Activated naive CD4-positive, alpha-beta T cell treated with anti-CD3 and anti-CD28 coated beads, Interleukin-2, amount 50 U/mL, for 72 hours (primary cell): ENCODE data around the gene ARHGEF2. TPM values are rescaled to one million over a fixed set of nuclear protein-coding genes. Genes with fewer than 3 reads are reported as not detected.

Experiments used
- ATAC-seq, 2 donors: fragments of 150-1000 bp; cut with Tn5 transposase; 2 replicates each; pipeline ENCODE4 v1.10.0; 2021; ENCODE audit warnings: mild to moderate bottlenecking in 2 of 2, moderate library complexity in 2 of 2
- DNase-seq, 2 donors: peaks; one replicate each; pipeline ENCODE4 v3.0.0; 2021 to 2022; ENCODE audit warnings: low spot score in 2 of 2
- H3K27ac Mint-ChIP-seq, 2 donors: one replicate each; pipeline ENCODE4 v1.8.0; 2022; ENCODE audit warnings: mild to moderate bottlenecking in 2 of 2, mixed read lengths in 2 of 2
- H3K36me3 Mint-ChIP-seq, 2 donors: one replicate each; pipeline ENCODE4 v1.8.0; 2022; ENCODE audit warnings: mixed read lengths in 2 of 2
- H3K9me3 Mint-ChIP-seq, 2 donors: one replicate each; pipeline ENCODE4 v1.8.0; 2022; ENCODE audit warnings: mixed read lengths in 2 of 2
- total RNA-seq, 2 donors: library from RNA; stranded (reverse); gene quantifications; one replicate each; pipeline ENCODE4 v1.2.3, GENCODE V29; 2022

ARHGEF2 gene
- total RNA-seq, 2 donors from 2014 or later: 131 to 238 TPM

DNA sequence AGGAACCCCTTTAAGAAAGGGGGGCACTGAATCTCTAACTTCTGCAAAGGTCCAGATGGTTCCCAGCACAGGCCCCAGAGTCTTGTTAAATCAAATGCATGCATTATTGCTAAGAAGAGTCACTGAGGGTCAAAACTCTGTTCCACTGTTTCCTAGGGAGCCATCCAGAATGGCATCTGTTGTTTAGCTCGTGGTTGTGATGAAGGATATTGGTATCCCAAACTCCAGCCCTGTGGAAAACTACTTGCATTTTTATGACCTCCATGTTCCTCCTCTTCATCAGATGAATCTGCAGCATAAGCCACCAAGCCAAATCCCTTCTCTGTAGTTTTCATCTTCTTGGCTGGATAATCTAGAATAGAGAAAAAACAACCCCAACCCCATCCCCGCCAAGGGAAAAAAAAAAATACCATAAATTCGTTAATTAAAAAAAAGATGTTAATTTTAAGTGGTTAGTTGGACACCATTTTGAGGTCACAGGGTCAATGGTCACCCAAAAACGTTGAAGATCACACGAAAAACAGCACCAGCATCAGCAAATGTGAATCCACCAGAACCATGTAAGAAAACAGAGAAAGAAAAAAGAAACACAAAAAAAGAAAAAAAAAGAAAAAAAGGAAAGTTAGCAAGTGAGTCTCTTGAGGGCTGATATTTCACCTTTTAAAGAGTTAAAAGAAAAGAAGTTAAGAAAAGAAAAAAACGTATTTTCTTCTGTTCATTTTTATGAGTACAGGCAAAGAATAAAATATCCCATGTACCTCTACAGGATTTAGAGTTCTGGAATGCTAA lies 64.2 kb downstream of the ARHGEF2 start:
- ATAC-seq (no peak), DNase-seq (no peak)
- peaks cover 20 to 22% of the 10 kb centered on the region in 2 donors for H3K36me3 Mint-ChIP-seq
- H3K9me3 Mint-ChIP-seq: no peaks in the 10 kb centered on the region
- no peak overlapping the region for H3K27ac Mint-ChIP-seq

DNA sequence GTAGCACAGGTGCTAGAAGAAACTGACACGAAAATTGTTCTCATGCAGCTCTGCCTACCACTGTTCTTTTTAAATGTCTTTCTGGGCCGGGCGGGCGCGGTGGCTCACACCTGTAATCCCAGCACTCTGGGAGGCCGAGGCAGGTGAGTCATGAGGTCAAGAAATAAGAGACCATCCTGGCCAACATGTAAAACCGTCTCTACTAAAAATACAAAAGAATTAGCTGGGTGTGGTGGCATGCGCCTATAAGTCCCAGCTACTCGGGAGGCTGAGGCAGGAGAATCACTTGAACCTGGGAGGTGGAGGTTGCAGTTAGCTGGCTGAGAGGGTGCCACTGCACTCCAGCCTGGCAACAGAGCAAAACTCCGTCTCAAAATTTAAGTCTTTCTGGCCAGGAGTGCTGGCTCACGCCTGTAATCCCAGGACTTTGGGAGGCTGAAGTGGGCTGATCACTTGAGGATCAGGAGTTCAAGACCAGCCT lies 66.3 kb downstream of the ARHGEF2 start:
- Mint-ChIP-seq H3K36me3 (peaks cover 20% of the 10 kb centered on the region in 2 donors), H3K9me3 (no peaks in the 10 kb centered on the region), H3K27ac (peak overlapping the region; percentile 94 to 99)
- DNase-seq (no peak), ATAC-seq (no peak)

DNA sequence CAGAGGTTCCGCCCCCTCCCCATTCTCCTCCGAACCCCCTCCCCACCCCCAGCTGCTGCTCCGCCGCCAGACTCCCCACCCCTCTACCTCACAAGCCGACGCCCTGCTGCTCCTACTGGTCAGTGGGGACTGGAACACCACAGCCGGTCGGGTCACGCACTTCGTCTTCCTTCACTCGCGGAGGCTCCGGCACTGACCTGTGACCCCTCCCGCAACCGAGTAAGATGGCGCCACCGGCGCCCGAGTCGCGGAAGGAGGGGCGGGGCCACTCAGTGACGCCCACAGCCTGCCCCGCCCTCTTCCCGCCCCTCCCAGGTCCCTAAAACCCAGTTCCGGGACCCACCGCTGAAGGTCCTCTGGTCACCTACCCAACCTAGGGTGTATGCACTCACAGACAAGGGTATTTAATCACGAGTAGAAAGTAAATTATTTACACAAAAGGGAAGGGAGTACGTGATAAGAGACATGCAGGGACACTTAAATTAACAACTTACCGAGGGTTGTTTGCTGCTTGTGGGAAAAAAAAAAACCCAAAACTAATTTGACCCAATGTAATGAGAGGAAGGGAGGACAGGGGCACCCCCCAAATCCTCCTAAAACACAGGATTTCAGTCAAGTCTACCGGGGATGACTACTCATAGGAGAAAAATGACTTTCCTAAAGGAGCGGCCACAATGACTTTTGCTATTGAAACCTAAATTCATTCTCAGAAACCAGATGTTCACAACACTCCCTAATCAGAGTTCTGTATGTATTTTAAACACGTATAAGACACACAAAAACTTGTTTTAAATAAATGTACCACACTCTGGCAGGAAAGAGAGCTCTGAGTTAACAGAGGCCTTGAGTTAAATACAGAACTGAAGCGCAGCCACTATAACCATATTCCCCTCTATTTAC lies 66.9 kb downstream of the ARHGEF2 start, which contains the start of gene RIT1:
Gene RIT1 (minus strand): TSS at position 194 of the 900 bp plus-strand sequence. CDS start 588 bp downstream, outside the sequence.
- H3K9me3 Mint-ChIP-seq: no peaks in the 10 kb centered on the region
- ATAC-seq (peak; percentile 80 to 86), DNase-seq (peak; percentile 81 to 87)
- H3K36me3 Mint-ChIP-seq: peaks cover 15 to 20% of the 10 kb centered on the region in 2 donors
- H3K27ac Mint-ChIP-seq: peak within 1 kb of the TSS; percentile 94 to 99

DNA sequence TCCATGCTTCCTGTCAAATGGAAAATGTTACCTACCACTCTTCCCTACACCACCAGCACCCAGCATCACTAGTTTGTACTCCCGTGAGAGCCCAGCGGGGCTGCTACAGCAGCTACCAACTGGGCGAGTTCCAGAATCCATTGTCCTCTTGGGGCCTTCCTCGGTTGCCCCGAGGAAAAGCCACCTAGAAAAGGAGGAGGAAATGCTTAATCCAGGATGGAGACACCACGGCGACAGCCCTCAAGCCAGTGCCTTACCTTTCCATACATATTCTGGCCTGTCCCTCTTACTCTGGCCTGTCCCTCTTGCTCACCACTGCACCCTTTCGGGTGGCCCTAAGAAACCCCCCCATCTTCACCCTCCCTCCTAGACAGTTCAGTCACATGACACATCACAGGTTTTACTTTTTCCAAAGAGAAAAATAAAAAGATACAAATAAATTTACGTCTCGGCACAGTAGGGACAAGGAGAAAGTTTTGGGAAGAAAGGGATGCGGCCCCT lies 67.7 kb downstream of the ARHGEF2 start:
- Mint-ChIP-seq H3K9me3 (no peaks in the 10 kb centered on the region), H3K27ac (peak overlapping the region; percentile 94 to 99), H3K36me3 (peaks cover 15 to 20% of the 10 kb centered on the region in 2 donors)
- ATAC-seq (peak in 1 of 2 donors; percentile 53), DNase-seq (no peak)

DNA sequence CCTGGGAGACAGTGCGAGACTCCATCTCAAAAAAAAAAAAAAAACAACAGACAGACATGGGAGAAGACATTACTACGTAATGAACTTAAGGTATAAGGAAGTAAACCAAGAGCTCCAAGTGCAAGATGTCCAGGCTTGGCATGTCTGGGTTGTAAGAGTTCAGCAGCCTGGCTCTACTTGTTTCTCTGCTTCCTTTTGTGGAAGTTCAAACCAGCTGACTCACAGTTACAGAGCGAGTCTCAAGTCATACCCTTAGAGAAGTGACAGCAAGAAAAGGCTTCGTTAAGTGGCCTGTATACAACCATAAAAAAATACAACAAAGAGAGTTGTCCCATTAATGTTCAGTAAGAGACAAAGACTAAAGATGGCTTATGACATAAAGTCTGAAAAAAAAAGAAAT lies 68.5 kb downstream of the ARHGEF2 start:
- Mint-ChIP-seq H3K9me3 (no peaks in the 10 kb centered on the region), H3K36me3 (peaks cover 15 to 20% of the 10 kb centered on the region in 2 donors), H3K27ac (peak overlapping the region; percentile 17 to 94)
- ATAC-seq (no peak), DNase-seq (no peak)

DNA sequence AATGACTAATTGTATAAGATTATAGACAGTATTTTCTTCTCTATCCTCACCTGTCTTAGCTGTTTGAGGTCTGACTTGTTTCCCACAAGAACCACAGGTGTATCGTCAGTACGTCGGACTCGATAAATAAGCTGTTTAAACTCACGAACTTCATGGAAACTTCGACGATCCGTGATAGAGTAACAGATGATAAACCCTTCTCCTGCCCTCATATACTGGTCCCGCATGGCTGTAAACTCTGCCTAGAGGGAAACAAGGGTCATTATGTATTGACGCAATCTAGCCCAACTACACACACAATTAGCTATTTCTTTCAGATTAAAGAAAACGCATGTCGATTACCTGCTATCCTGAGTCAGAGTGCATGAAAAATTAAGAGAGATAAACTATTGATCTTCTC lies 74.1 kb downstream of the ARHGEF2 start:
- Mint-ChIP-seq H3K9me3 (no peaks in the 10 kb centered on the region), H3K36me3 (peaks cover 7 to 10% of the 10 kb centered on the region in 2 donors), H3K27ac (peak overlapping the region in 1 of 2 donors; percentile 6)
- DNase-seq: no peak
- ATAC-seq: no peak

DNA sequence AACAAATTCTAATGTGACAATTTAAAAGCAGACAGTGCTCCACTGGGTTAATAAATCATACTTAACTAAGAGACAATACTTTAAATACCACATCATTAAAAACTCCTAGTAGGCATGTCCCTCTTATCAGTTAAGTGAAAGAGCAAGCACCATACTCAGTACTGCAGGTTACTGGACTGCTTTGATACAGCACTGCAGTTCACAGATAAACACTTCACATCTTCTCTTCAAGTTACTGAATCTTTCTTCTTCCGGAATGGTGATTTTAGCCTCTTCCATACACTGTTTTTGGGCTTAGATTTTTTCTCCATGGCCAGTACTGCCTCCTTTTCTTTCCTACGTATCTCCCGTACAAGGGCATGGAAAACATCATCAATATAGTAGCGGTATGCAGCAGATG lies 78.2 kb downstream of the ARHGEF2 start:
- Mint-ChIP-seq H3K9me3 (no peaks in the 10 kb centered on the region), H3K27ac (no peak overlapping the region), H3K36me3 (peaks cover 10 to 16% of the 10 kb centered on the region in 2 donors)
- ATAC-seq: no peak
- DNase-seq: no peak

DNA sequence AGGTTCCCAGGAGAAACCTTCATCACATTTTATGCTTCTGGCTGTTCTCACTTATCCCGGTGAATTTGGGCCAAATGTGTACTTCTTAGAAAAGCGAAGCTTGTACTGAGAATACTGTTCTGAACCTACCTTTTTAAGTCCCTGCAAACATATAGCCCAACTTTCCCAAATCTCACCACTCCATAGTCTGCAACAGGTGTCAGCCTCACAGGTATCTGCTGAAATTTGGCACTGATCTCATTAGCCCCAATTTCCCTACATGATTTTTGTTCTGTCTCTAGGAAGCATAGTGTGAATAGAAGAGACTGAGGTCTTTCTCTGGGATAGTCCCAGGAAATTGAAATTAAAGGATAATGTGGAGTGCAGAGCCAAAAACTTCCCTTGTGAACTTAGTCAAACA lies 78.7 kb downstream of the ARHGEF2 start:
- ATAC-seq (no peak), DNase-seq (no peak)
- Mint-ChIP-seq H3K36me3 (peaks cover 9 to 15% of the 10 kb centered on the region in 2 donors), H3K9me3 (no peaks in the 10 kb centered on the region), H3K27ac (no peak overlapping the region)

DNA sequence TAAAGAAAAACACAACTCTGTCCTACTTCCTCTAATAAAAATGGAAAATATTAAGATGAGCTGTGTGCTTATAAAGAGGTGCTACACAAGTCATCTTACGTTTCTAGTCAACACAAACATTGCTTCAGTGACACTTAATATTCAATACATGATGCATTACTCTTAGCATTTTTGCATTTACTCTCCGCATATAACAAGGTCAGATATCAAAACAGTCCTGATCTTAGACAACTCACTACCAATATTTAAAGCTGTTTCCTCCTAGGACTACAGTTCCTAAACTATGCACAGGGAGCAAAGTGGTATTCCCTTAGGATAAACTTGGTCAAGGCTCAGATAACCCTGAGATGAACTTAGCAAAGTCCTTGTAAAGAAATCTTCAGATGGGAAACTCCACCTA lies 79.5 kb downstream of the ARHGEF2 start:
- DNase-seq: no peak
- no peak for ATAC-seq
- no peaks in the 10 kb centered on the region for H3K9me3 Mint-ChIP-seq
- peaks cover 5 to 9% of the 10 kb centered on the region in 2 donors for H3K36me3 Mint-ChIP-seq
- no peak overlapping the region for H3K27ac Mint-ChIP-seq

DNA sequence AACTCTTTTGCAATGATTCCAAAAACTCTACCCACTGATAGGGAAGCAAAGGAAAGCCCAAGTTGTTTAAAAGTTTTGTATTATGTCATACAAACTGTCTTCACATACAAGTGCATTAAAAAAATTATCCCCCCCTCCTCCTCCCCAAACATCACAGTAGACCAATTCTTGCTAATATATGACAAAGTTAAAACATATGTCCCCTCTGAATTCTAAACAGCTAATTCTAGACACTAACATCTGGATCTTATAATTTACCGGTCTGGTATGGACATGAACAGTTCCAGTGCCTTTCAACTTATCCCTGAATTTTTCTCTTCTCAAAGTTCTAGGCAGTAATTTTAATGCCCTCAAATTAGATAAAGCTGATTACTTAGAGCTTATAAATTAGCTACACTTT lies 80.6 kb downstream of the ARHGEF2 start:
- Mint-ChIP-seq H3K9me3 (no peaks in the 10 kb centered on the region), H3K36me3 (peaks cover 5 to 9% of the 10 kb centered on the region in 2 donors), H3K27ac (no peak overlapping the region)
- DNase-seq (no peak), ATAC-seq (no peak)

Other genes starting within 250 kb of the ARHGEF2 start
- 10 to 100 TPM; 63.7 to 80.4 TPM for gene GON4L, start 121.3 kb downstream of the ARHGEF2 start, total RNA-seq
- gene SYT11, start 119.0 kb downstream of the ARHGEF2 start, total RNA-seq: 10 to 100 TPM; 20.9 to 21.5 TPM
- gene RIT1, start 67.2 kb downstream of the ARHGEF2 start, total RNA-seq: 10 to 100 TPM; 33.1 to 49.2 TPM
- gene KHDC4, start 44.1 kb downstream of the ARHGEF2 start, total RNA-seq: 100 to 1,000 TPM in 1 of 2 donors, 10 to 100 TPM in 1; 81.2 to 100 TPM
- not detected for gene RXFP4, start 36.9 kb downstream of the ARHGEF2 start, total RNA-seq
- 100 to 1,000 TPM; 178 TPM for gene SSR2, start 42.4 kb upstream of the ARHGEF2 start, total RNA-seq
- gene UBQLN4, start 75.3 kb upstream of the ARHGEF2 start, total RNA-seq: 10 to 100 TPM; 31.3 to 32.2 TPM
- 10 to 100 TPM; 36.0 to 51.7 TPM for gene LAMTOR2, start 76.2 kb upstream of the ARHGEF2 start, total RNA-seq
- under 1 TPM; 0.36 to 0.89 TPM for gene RAB25, start 82.6 kb upstream of the ARHGEF2 start, total RNA-seq
- gene MEX3A, start 103.9 kb upstream of the ARHGEF2 start, total RNA-seq: under 1 TPM; 0.16 to 0.49 TPM
- 100 to 1,000 TPM; 116 to 147 TPM for gene LMNA, start 136.2 kb upstream of the ARHGEF2 start, total RNA-seq
- 10 to 100 TPM; 10.5 to 36.2 TPM for gene SEMA4A, start 175.0 kb upstream of the ARHGEF2 start, total RNA-seq
- gene SLC25A44, start 215.6 kb upstream of the ARHGEF2 start, total RNA-seq: 10 to 100 TPM; 79.1 to 82.1 TPM
- 100 to 1,000 TPM; 120 to 156 TPM for gene PMF1, start 234.5 kb upstream of the ARHGEF2 start, total RNA-seq